Occipital lobe (tissue), 2 donors: ENCODE measurements around the gene FKRP. TPM values are rescaled to one million over a fixed set of nuclear protein-coding genes. Genes with fewer than 3 reads are reported as not detected.

Source experiments
- small RNA-seq: library from RNA; depleted of rRNA; stranded (forward); fragments of <200 nt; gene quantifications from one replicate; pipeline ENCODE3, GENCODE V24; 2014
- total RNA-seq: library from RNA; depleted of rRNA; stranded (reverse); fragments of >200 nt; gene quantifications from one replicate; pipeline ENCODE4 v1.2.3, GENCODE V29; 2014

The FKRP gene
- total RNA-seq, 1 donor from 2014 or later = 11.7 TPM

Small RNA genes lying within 50 kb of the gene (small RNA-seq; reads per million reads assigned to genes)
- gene MIR320E (not detected), gene RF00019 (not detected)

Other genes starting within 250 kb of the FKRP start
- 224 TPM for gene CALM3, start 144.7 kb upstream of the FKRP start, total RNA-seq
- gene PTGIR, start 121.0 kb upstream of the FKRP start, total RNA-seq = not detected
- gene GNG8, start 109.9 kb upstream of the FKRP start, total RNA-seq = not detected
- 14.5 TPM for gene DACT3, start 84.9 kb upstream of the FKRP start, total RNA-seq
- 4.7 TPM for gene PRKD2, start 28.9 kb upstream of the FKRP start, total RNA-seq
- gene STRN4, start 393 bp downstream of the FKRP start, total RNA-seq = 85.2 TPM
- 3.3 TPM for gene SLC1A5, start 42.5 kb downstream of the FKRP start, total RNA-seq
- gene AP2S1, start 104.8 kb downstream of the FKRP start, total RNA-seq = 49.1 TPM
- gene ARHGAP35, start 114.9 kb downstream of the FKRP start, total RNA-seq = 76.3 TPM